Upper lobe of left lung (tissue), 4 donors: ENCODE data around the gene GATB.

ENCODE experiments used
- CTCF ChIP-seq, 6 experiments: fragments of 450-650 bp in 4 of 6; fragments of 200-600 bp in 2 of 6; sonication (generic) in 2 of 6; IDR thresholded peaks; one replicate each; pipeline ENCODE4 v1.5.1; 2016 to 2019; ENCODE audit warnings: antibody characterized with exemption in 6 of 6
- EP300 ChIP-seq, 4 donors: sonication (generic); formaldehyde crosslinking; IDR thresholded peaks; one replicate each; pipeline ENCODE4 v1.5.1; 2017; ENCODE audit warnings: antibody characterized with exemption in 4 of 4, control low read depth in 2 of 4
- POLR2A ChIP-seq, 4 donors: fragments of 450-650 bp; IDR thresholded peaks; one replicate each; pipeline ENCODE4 v1.5.1; 2016 to 2017; ENCODE audit warnings: antibody characterized with exemption in 4 of 4, mild to moderate bottlenecking in 2 of 4
- POLR2AphosphoS5 ChIP-seq, 2 donors: sonication (generic); formaldehyde crosslinking; IDR thresholded peaks; one replicate each; pipeline ENCODE4 v1.5.1; 2017; ENCODE audit warnings: antibody characterized with exemption in 2 of 2

- TF ChIP-seq CTCF (IDR thresholded peaks at IDR 0.05) (no peak), POLR2AphosphoS5 (IDR thresholded peaks at IDR 0.05) (no peak), EP300 (IDR thresholded peaks at IDR 0.05) (no peak), POLR2A (IDR thresholded peaks at IDR 0.05) (no peak)
Observed at GRCh38 chr4:151798678-151799416, 38.0 kb upstream of the GATB start.
